Neuronal stem cell (in vitro differentiated cells): Measurements from ENCODE around the gene ILK.

Experiments
- DNase-seq: peaks from one replicate; pipeline ENCODE4 v3.0.0-alpha.2; 2013; ENCODE audit warnings: low spot score
- H2AFZ ChIP-seq: one replicate; pipeline ENCODE4 v1.6.1; 2013; ENCODE audit warnings: mild to moderate bottlenecking, low read length, inconsistent platforms
- H2AK5ac ChIP-seq: 2 replicates; pipeline ENCODE4 v1.6.1; 2013; ENCODE audit warnings: low read depth, mild to moderate bottlenecking, inconsistent platforms, low read length, moderate library complexity, mixed read lengths
- H2BK120ac ChIP-seq: 2 replicates; pipeline ENCODE4 v1.6.1; 2013; ENCODE audit warnings: low read depth, mild to moderate bottlenecking, inconsistent platforms, low read length, moderate library complexity, mixed read lengths
- H2BK12ac ChIP-seq: one replicate; pipeline ENCODE4 v1.6.1; 2013; ENCODE audit warnings: low read length, inconsistent platforms
- H2BK15ac ChIP-seq: 2 replicates; pipeline ENCODE4 v1.6.1; 2013; ENCODE audit warnings: mild to moderate bottlenecking, low read length, inconsistent platforms, mixed read lengths
- H2BK5ac ChIP-seq: one replicate; pipeline ENCODE4 v1.6.1; 2013; ENCODE audit warnings: inconsistent platforms, mild to moderate bottlenecking, low read length, moderate library complexity
- H3K14ac ChIP-seq: one replicate; pipeline ENCODE4 v1.6.1; 2013; ENCODE audit warnings: low read length, inconsistent platforms
- H3K18ac ChIP-seq: 2 replicates; pipeline ENCODE4 v1.6.1; 2013; ENCODE audit warnings: low read length, inconsistent platforms
- H3K23ac ChIP-seq: 2 replicates; pipeline ENCODE4 v1.6.1; 2013; ENCODE audit warnings: low read depth, mild to moderate bottlenecking, mixed read lengths, low read length, inconsistent platforms; ENCODE audit not compliant: poor library complexity
- H3K27ac ChIP-seq: replicated peaks from 3 replicates; pipeline ENCODE4 v1.5.1; 2013; ENCODE audit warnings: low read length, inconsistent platforms
- H3K27me3 ChIP-seq, 3 experiments: 2 replicates each; pipeline ENCODE4 v1.6.1; 2013; ENCODE audit warnings: low read length in 3 of 3, mild to moderate bottlenecking in 2 of 3, inconsistent platforms in 1 of 3, low read depth in 1 of 3, mixed read lengths in 1 of 3, moderate library complexity in 1 of 3; ENCODE audit not compliant: control insufficient read depth in 3 of 3, insufficient read depth in 3 of 3
- H3K36me3 ChIP-seq, 2 donors: replicated peaks in 1 of 2; 2 replicates each; pipeline ENCODE4 v1.6.1; 2013; ENCODE audit warnings: low read length in 2 of 2; ENCODE audit not compliant: control insufficient read depth in 2 of 2, insufficient read depth in 2 of 2
- H3K4ac ChIP-seq: 2 replicates; pipeline ENCODE4 v1.6.1; 2013; ENCODE audit warnings: inconsistent platforms, mild to moderate bottlenecking, low read length, moderate library complexity
- H3K4me1 ChIP-seq, 2 donors: 1 replicate in 1 of 2; 2 replicates in 1 of 2; pipeline ENCODE4 v1.6.1; 2013; ENCODE audit warnings: low read length in 2 of 2, low read depth in 1 of 2; ENCODE audit not compliant: control insufficient read depth in 2 of 2, insufficient read depth in 1 of 2
- H3K4me2 ChIP-seq: one replicate; pipeline ENCODE4 v1.6.1; 2013; ENCODE audit warnings: mild to moderate bottlenecking, low read length, inconsistent platforms; ENCODE audit not compliant: insufficient read depth, poor library complexity, severe bottlenecking
- H3K4me3 ChIP-seq, 2 donors: 2 replicates each; pipeline ENCODE4 v1.5.1; 2013; ENCODE audit warnings: low read length in 2 of 2, mild to moderate bottlenecking in 2 of 2, inconsistent platforms in 1 of 2, moderate library complexity in 1 of 2
- H3K79me1 ChIP-seq: one replicate; pipeline ENCODE4 v1.6.1; 2013; ENCODE audit warnings: low read depth, mild to moderate bottlenecking, inconsistent platforms, low read length, moderate library complexity
- H3K9ac ChIP-seq: one replicate; pipeline ENCODE4 v1.6.1; 2013; ENCODE audit warnings: mild to moderate bottlenecking, low read depth, low read length, inconsistent platforms; ENCODE audit not compliant: poor library complexity
- H3K9me3 ChIP-seq, 2 donors: replicated peaks in 1 of 2; 2 replicates each; pipeline versions ENCODE3 to v1.6.1; 2013; ENCODE audit warnings: low read length in 2 of 2, mild to moderate bottlenecking in 2 of 2, inconsistent platforms in 1 of 2, low read depth in 1 of 2, mixed read lengths in 1 of 2, moderate library complexity in 1 of 2; ENCODE audit not compliant: control insufficient read depth in 2 of 2, insufficient read depth in 1 of 2
- H4K8ac ChIP-seq: one replicate; pipeline ENCODE4 v1.6.1; 2013; ENCODE audit warnings: low read depth, mild to moderate bottlenecking, inconsistent platforms, low read length, moderate library complexity
- H4K91ac ChIP-seq: one replicate; pipeline ENCODE4 v1.6.1; 2013; ENCODE audit warnings: low read length, low read depth, mild to moderate bottlenecking, inconsistent platforms; ENCODE audit not compliant: poor library complexity
- WGBS, 2 donors: extraction: QIAGEN DNeasy Blood & Tissue Kit; methylation state at CpG; one replicate each; pipeline ENCODE4 v1.1.7; 2013; ENCODE audit warnings: missing lambda C conversion rate in 2 of 2, mixed read lengths in 1 of 2; ENCODE audit not compliant: insufficient read length in 2 of 2, insufficient replicate concordance in 1 of 2; ENCODE audit errors: extremely low coverage in 2 of 2; 5-methylcytosine and 5-hydroxymethylcytosine counted together

Gene ILK

DNA sequence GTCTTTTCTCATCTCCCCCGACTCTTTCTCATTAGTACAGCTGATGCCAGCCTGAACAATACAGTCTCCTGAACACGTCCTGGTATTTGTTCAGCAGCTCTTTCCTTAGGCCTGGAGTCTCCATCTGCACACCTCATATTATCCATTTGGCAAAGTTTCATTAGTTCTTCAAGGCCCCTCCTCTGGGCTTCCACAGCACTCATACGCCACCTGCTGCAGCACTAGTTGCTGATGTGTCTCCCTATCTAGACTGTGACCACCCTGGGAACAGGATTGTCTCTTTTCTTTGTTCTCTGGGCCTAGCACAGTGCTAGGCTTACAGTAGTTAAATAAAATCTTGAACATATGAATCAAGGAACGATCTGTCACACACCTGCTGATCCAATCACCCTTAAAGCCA is 34.9 kb downstream of the ILK start:
- H2AK5ac ChIP-seq: no peak overlapping the region
- no peak overlapping the region for H2BK120ac ChIP-seq
- no peak overlapping the region for H3K23ac ChIP-seq
- peaks cover 5 to 10% of the 10 kb centered on the region in 2 donors for H3K4me1 ChIP-seq
- no peak overlapping the region for H2BK12ac ChIP-seq
- H3K14ac ChIP-seq: no peak overlapping the region
- H3K4me3 ChIP-seq: no peak overlapping the region
- no peak overlapping the region for H2BK5ac ChIP-seq
- no peak for DNase-seq
- H4K8ac ChIP-seq: no peak overlapping the region
- H2AFZ ChIP-seq: no peak overlapping the region
- H3K79me1 ChIP-seq: no peaks in the 10 kb centered on the region
- H4K91ac ChIP-seq: no peak overlapping the region
- H3K4ac ChIP-seq: no peak overlapping the region
- no peaks in the 10 kb centered on the region for H3K27me3 ChIP-seq
- H3K9ac ChIP-seq: no peak overlapping the region
- no peak overlapping the region for H3K18ac ChIP-seq
- H3K4me2 ChIP-seq: no peak overlapping the region
- H3K36me3 ChIP-seq: peaks cover 7 to 70% of the 10 kb centered on the region in 2 donors
- no CpG with 5 or more reads among the region's 4 CpGs for WGBS, 2 donors
- H2BK15ac ChIP-seq: no peak overlapping the region
- H3K27ac ChIP-seq: no peak overlapping the region
- H3K9me3 ChIP-seq: no peaks in the 10 kb centered on the region

DNA sequence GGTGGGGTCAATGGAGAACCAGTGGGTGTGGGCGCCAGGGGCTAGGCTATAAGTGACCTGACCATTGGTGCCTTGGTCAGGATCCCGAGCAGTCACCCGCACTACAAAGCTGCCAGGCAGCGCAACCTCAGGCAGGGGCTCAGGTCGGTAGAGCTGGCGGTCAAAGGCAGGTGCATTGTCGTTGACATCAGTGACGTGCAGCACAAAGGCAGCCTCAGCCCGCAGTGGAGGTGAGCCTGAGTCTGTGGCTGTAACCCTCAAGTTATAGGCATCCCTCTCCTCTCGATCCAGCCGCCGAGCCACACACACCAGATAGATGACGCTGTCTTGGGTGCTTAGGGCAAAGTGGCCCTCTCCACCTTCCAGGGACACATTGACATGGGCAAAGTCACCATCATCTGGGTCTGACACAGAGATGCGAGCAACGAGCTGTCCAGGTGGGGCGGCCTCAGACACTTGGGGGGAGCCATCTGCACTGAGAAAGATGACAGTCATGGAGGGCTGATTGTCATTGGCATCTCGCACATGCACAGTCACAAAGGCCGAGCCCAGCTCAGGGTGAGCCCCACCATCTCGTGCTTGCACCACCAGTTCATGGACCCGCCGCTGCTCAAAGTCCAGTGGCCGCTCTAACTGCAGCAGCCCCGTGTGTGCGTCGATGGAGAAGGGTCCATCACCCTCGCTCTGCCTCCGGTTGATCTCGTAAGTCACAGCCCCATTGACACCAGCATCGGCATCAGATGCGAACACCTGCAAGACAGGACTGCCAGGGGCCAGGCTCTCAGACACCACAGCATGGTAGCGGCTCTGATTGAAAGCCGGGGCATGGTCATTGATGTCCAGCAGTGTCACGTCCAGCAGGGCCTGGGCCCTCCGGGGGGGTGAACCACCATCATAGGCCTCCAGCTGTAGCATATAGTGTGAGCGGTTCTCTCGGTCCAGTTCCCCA is 36.7 kb downstream of the ILK start:
- Histone ChIP-seq H3K14ac (no peak overlapping the region), H3K9me3 (no peaks in the 10 kb centered on the region), H2AK5ac (no peak overlapping the region), H3K4me2 (no peak overlapping the region), H3K4me3 (no peak overlapping the region), H2AFZ (no peak overlapping the region), H3K27me3 (no peaks in the 10 kb centered on the region), H2BK15ac (no peak overlapping the region), H3K9ac (peak overlapping the region; percentile 31), H3K27ac (no peak overlapping the region), H3K4me1 (peaks cover 5 to 6% of the 10 kb centered on the region in 2 donors), H3K23ac (peak overlapping the region; percentile 32), H4K8ac (no peak overlapping the region), H3K36me3 (peaks cover 7 to 71% of the 10 kb centered on the region in 2 donors), H3K4ac (no peak overlapping the region), H2BK5ac (peak overlapping the region; percentile 25), H4K91ac (no peak overlapping the region), H3K79me1 (no peaks in the 10 kb centered on the region), H2BK120ac (no peak overlapping the region), H3K18ac (no peak overlapping the region), H2BK12ac (no peak overlapping the region)
- no peak for DNase-seq
- WGBS, 2 donors: no CpG with 5 or more reads among the region's 36 CpGs

DNA sequence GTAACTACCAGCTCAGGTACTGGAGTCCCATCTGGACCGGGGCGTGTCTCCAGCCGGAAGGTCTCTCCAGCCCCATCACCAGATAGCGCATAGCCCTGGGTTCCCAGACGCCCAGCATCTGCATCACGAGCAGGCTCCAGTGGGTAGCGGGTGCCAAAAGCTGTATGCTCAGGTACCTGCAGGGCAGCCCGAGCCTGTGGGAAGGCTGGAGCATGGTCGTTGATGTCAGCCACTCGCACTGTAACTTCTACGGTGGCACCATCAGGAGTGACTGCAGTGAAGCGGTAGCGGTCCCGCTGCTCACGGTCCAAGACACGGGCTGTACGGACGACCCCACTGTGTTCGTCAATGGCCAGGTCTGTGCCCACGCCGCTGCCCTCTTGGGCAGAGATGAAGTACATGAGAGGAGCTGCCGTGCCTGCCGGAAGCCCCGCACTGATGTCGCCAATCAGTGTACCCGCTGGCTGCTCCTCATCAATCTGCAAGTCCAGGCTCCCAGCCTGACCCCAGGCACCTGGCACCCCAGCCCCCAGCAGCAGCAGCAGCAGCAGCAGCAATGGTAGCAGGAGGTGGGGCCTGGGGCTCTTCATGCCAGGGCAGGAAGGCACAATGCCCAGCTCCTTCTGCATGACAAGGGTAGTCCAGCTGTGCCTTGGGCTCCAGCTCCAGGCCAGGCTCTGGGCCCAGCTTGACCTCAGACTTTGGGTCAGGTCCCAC is 37.6 kb downstream of the ILK start:
- Histone ChIP-seq H2AFZ (no peak overlapping the region), H3K4me3 (no peak overlapping the region), H2BK12ac (no peak overlapping the region), H3K4me2 (no peak overlapping the region), H3K23ac (no peak overlapping the region), H3K18ac (no peak overlapping the region), H3K27me3 (peaks cover 0 to 2% (median 0%) of the 10 kb centered on the region in 3 experiments), H4K8ac (no peak overlapping the region), H3K27ac (no peak overlapping the region), H2AK5ac (no peak overlapping the region), H2BK120ac (no peak overlapping the region), H3K4me1 (no peaks in the 10 kb centered on the region), H3K9ac (peak overlapping the region; percentile 64), H3K9me3 (no peaks in the 10 kb centered on the region), H3K4ac (no peak overlapping the region), H3K36me3 (peaks cover 7 to 79% of the 10 kb centered on the region in 2 donors), H4K91ac (no peak overlapping the region), H2BK5ac (peak overlapping the region; percentile 25), H3K79me1 (no peaks in the 10 kb centered on the region), H3K14ac (peak overlapping the region; percentile 47), H2BK15ac (no peak overlapping the region)
- no CpG with 5 or more reads among the region's 26 CpGs for WGBS, 2 donors
- DNase-seq: no peak

GRCh38 chr11:6642957-6643356 is 39.4 kb downstream of the ILK start:
- no peak overlapping the region for H4K91ac ChIP-seq
- H2AFZ ChIP-seq: no peak overlapping the region
- H3K9ac ChIP-seq: no peak overlapping the region
- H3K27me3 ChIP-seq: peaks cover 0 to 2% (median 0%) of the 10 kb centered on the region in 3 experiments
- no peak overlapping the region for H2BK15ac ChIP-seq
- no peak overlapping the region for H3K4me3 ChIP-seq
- no peak for DNase-seq
- H2BK120ac ChIP-seq: no peak overlapping the region
- H3K14ac ChIP-seq: no peak overlapping the region
- no peak overlapping the region for H3K4ac ChIP-seq
- no peak overlapping the region for H2BK12ac ChIP-seq
- no peaks in the 10 kb centered on the region for H3K9me3 ChIP-seq
- H3K4me2 ChIP-seq: no peak overlapping the region
- no peak overlapping the region for H3K27ac ChIP-seq
- H3K4me1 ChIP-seq: peaks cover 2 to 6% of the 10 kb centered on the region in 2 donors
- H4K8ac ChIP-seq: no peak overlapping the region
- WGBS, 2 donors: no CpG with 5 or more reads among the region's 7 CpGs
- no peak overlapping the region for H3K18ac ChIP-seq
- H3K36me3 ChIP-seq: peaks cover 7 to 68% of the 10 kb centered on the region in 2 donors
- no peak overlapping the region for H2AK5ac ChIP-seq
- H2BK5ac ChIP-seq: no peak overlapping the region
- H3K79me1 ChIP-seq: no peaks in the 10 kb centered on the region
- no peak overlapping the region for H3K23ac ChIP-seq
